GM23338 (cell line): Measurements from ENCODE around the gene RFNG. TPM values are rescaled to one million over a fixed set of nuclear protein-coding genes. Genes with fewer than 3 reads are reported as not detected.

Experiments used
- ATAC-seq: fragments of 200-7000 bp; cut with Tn5 transposase; 3 replicates; pipeline ENCODE4 v1.9.1; 2020
- DNase-seq: peaks from one replicate; pipeline ENCODE4 v3.0.0-alpha.2; 2015; ENCODE audit warnings: low spot score
- H2AFZ ChIP-seq: fragments of 200-600 bp; sonication (generic); 2 replicates; pipeline ENCODE4 v1.8.0; 2016; ENCODE audit warnings: antibody characterized with exemption, mild to moderate bottlenecking, moderate library complexity
- H3F3A ChIP-seq: fragments of 200-600 bp; sonication (generic); replicated peaks from 2 replicates; pipeline ENCODE4 v1.8.0; 2017; ENCODE audit warnings: antibody characterized with exemption, mixed run types, low read depth
- H3K27ac ChIP-seq: fragments of 200-600 bp; sonication (generic); 2 replicates; pipeline ENCODE4 v1.6.1; 2016; ENCODE audit warnings: low read depth
- H3K27me3 ChIP-seq: fragments of 200-600 bp; sonication (generic); 2 replicates; pipeline ENCODE4 v1.8.0; 2016; ENCODE audit warnings: mild to moderate bottlenecking, mixed run types, moderate library complexity; ENCODE audit not compliant: insufficient read depth
- H3K36me3 ChIP-seq: fragments of 200-600 bp; sonication (generic); 2 replicates; pipeline ENCODE4 v1.8.0; 2016; ENCODE audit warnings: mild to moderate bottlenecking; ENCODE audit not compliant: insufficient read depth
- H3K4me1 ChIP-seq: fragments of 200-600 bp; sonication (generic); 2 replicates; pipeline ENCODE4 v1.8.0; 2016; ENCODE audit warnings: mild to moderate bottlenecking, moderate library complexity; ENCODE audit not compliant: insufficient read depth
- H3K4me2 ChIP-seq: fragments of 200-600 bp; sonication (generic); 2 replicates; pipeline ENCODE4 v1.7.1; 2017; ENCODE audit warnings: mixed run types
- H3K4me3 ChIP-seq: fragments of 200-600 bp; sonication (generic); 2 replicates; pipeline ENCODE4 v1.6.1; 2016; ENCODE audit warnings: mixed run types
- H3K79me2 ChIP-seq: fragments of 200-600 bp; sonication (generic); replicated peaks from 2 replicates; pipeline ENCODE4 v1.8.0; 2017; ENCODE audit warnings: mild to moderate bottlenecking; ENCODE audit not compliant: insufficient read depth
- H3K9me2 ChIP-seq: fragments of 200-600 bp; sonication (generic); 2 replicates; pipeline ENCODE4 v1.8.0; 2017; ENCODE audit not compliant: insufficient read depth
- H4K20me1 ChIP-seq: fragments of 200-600 bp; sonication (generic); replicated peaks from 2 replicates; pipeline ENCODE4 v1.8.0; 2017; ENCODE audit warnings: mild to moderate bottlenecking; ENCODE audit not compliant: insufficient read depth
- H3K27ac Mint-ChIP-seq: 2 replicates; pipeline ENCODE4 v1.8.0; 2020; ENCODE audit warnings: inconsistent platforms, mild to moderate bottlenecking, moderate library complexity, mixed read lengths
- H3K27me3 Mint-ChIP-seq: 3 replicates; pipeline ENCODE4 v1.8.0; 2022; ENCODE audit warnings: low read depth, mild to moderate bottlenecking, moderate library complexity, mixed read lengths, inconsistent platforms; ENCODE audit not compliant: insufficient read depth, poor library complexity
- H3K36me3 Mint-ChIP-seq: 3 replicates; pipeline ENCODE4 v1.8.0; 2021; ENCODE audit warnings: low read depth, mild to moderate bottlenecking, inconsistent platforms, moderate library complexity, mixed read lengths
- H3K4me1 Mint-ChIP-seq: 3 replicates; pipeline ENCODE4 v1.8.0; 2020; ENCODE audit warnings: mild to moderate bottlenecking, inconsistent platforms, mixed read lengths
- H3K4me3 Mint-ChIP-seq: 3 replicates; pipeline ENCODE4 v1.8.0; 2021; ENCODE audit warnings: moderate library complexity, mild to moderate bottlenecking, inconsistent platforms, mixed read lengths
- H3K9me3 Mint-ChIP-seq: 3 replicates; pipeline ENCODE4 v1.8.0; 2020; ENCODE audit warnings: moderate library complexity, mild to moderate bottlenecking, inconsistent platforms, mixed read lengths
- EZH2 ChIP-seq: fragments of 200-600 bp; sonication (generic); IDR thresholded peaks from one replicate; pipeline ENCODE4 v1.8.0; 2017; ENCODE audit warnings: antibody characterized with exemption, mild to moderate bottlenecking, low read depth; ENCODE audit not compliant: unreplicated experiment
- JUNB ChIP-seq: IDR thresholded peaks from one replicate; pipeline ENCODE4 v1.6.1; 2016; ENCODE audit warnings: antibody characterized with exemption; ENCODE audit not compliant: unreplicated experiment
- POLR2AphosphoS5 ChIP-seq: IDR thresholded peaks from 2 replicates; pipeline ENCODE4 v1.6.1; 2016; ENCODE audit warnings: antibody characterized with exemption, low read depth
- REST ChIP-seq: IDR thresholded peaks from one replicate; pipeline ENCODE4 v1.6.1; 2018; ENCODE audit warnings: antibody characterized with exemption; ENCODE audit not compliant: unreplicated experiment
- ZNF114 ChIP-seq: fragments of 250-450 bp; sonication (Bioruptor Pico); IDR thresholded peaks from 2 replicates; pipeline ENCODE4 v1.5.0; 2020; ENCODE audit warnings: mild to moderate bottlenecking, moderate library complexity
- ZNF331 ChIP-seq: fragments of 250-450 bp; sonication (Bioruptor Pico); IDR thresholded peaks from 2 replicates; pipeline ENCODE4 v1.5.0; 2020; ENCODE audit warnings: low read depth, mild to moderate bottlenecking, moderate library complexity
- polyA plus RNA-seq: library from polyadenylated mRNA; unstranded; fragments of >200 nt; fragmentation: Nextera tagmentation; extraction: Ambion mirVana; gene quantifications from 2 replicates; pipeline ENCODE4 v1.2.1, GENCODE V29; 2016
- total RNA-seq: library from RNA; depleted of rRNA; stranded (reverse); fragments of >200 nt; shearing (Covaris generic); gene quantifications from 2 replicates; pipeline ENCODE4 v1.2.3, GENCODE V29; 2014
- TF ChIP-seq, protein P1 (sequence below), 2 experiments: fragments of 200-600 bp in 1 of 2; sonication (generic) in 1 of 2; conservative IDR thresholded peaks; 2 replicates each; pipeline versions ENCODE4 v1.5.1 to v1.6.1; 2016 to 2017; ENCODE audit warnings: antibody characterized with exemption in 2 of 2, low read depth in 2 of 2, mild to moderate bottlenecking in 2 of 2, moderate library complexity in 1 of 2
- TF ChIP-seq, protein P2 (sequence below): IDR thresholded peaks from 2 replicates; pipeline ENCODE4 v1.6.1; 2016; ENCODE audit warnings: antibody characterized with exemption

RFNG gene
- total and polyA plus RNA-seq, 2 experiments from 2014 or later = 18.0 to 44.7 TPM

DNA sequence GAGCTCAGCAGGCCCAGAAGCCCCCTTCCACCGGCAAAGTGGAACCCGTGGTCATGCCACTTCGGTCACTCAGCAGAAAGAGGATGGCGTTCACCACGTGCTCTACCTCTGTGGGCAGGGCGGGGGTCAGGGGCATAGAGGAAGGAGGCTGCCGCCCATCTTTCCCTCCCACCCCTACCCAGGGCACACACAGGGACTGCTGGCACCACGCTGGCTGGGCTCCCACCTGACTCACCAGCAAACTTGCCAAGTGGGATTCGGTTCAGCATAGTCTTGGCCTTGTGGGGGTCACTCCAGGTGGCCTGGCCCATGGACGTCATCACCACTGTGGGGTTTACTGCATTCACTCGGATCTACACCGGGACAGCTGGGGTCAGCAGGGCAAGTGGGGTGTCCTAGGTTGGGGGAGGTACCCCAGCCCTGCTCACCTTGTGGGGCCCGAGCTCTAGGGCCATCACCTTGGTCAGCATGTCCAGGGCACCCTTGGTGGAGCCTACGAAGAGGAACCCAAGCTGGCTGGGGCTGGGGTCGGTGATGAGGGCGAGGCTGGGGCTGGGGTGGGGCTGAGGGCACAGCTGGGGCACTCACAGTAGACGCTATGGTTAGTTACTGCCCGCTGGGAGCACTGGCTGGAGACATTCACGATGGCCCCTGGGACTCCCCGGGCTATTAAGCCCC is 15.5 kb downstream of the RFNG start:
- H3K4me3 ChIP-seq = peak overlapping the region; percentile 81
- no peak overlapping the region for H3K27ac ChIP-seq

DNA sequence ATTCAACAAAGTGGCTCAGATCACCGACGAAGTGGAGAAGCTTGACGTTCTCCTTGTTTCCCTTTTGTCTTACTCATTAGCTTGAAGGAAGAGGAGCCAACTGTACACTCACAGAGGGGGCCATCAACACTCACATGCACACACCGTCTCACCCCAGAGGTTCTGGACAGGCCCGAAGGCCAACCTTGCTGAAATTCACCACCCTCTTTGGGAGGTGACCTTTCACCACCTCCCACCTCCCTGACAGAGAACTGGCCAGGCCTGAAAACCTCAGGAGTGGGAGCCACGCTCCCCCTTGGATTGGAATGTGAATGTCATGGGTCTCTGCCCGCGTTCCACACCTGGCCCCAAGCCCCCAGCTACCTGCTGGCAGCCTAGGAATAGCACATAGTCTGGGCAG is 16.1 kb downstream of the RFNG start:
- no peak for DNase-seq
- peaks cover 12% of the 10 kb centered on the region for H3K27me3 Mint-ChIP-seq
- peaks cover 8% of the 10 kb centered on the region; the same call in 1 of the 2 replicates for H3K79me2 ChIP-seq
- TF ChIP-seq ZNF331 (CRISPR knock-in tag) (no peak), REST (no peak), EZH2 (peak; percentile 21), ZNF114 (CRISPR knock-in tag) (no peak), JUNB (no peak), POLR2AphosphoS5 (no peak)
- TF ChIP-seq, protein P1, sequence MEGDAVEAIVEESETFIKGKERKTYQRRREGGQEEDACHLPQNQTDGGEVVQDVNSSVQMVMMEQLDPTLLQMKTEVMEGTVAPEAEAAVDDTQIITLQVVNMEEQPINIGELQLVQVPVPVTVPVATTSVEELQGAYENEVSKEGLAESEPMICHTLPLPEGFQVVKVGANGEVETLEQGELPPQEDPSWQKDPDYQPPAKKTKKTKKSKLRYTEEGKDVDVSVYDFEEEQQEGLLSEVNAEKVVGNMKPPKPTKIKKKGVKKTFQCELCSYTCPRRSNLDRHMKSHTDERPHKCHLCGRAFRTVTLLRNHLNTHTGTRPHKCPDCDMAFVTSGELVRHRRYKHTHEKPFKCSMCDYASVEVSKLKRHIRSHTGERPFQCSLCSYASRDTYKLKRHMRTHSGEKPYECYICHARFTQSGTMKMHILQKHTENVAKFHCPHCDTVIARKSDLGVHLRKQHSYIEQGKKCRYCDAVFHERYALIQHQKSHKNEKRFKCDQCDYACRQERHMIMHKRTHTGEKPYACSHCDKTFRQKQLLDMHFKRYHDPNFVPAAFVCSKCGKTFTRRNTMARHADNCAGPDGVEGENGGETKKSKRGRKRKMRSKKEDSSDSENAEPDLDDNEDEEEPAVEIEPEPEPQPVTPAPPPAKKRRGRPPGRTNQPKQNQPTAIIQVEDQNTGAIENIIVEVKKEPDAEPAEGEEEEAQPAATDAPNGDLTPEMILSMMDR (conservative IDR thresholded peaks at IDR 0.05; ENCODE audit: low read depth in 2 of 2) = no peak
- TF ChIP-seq, protein P2, sequence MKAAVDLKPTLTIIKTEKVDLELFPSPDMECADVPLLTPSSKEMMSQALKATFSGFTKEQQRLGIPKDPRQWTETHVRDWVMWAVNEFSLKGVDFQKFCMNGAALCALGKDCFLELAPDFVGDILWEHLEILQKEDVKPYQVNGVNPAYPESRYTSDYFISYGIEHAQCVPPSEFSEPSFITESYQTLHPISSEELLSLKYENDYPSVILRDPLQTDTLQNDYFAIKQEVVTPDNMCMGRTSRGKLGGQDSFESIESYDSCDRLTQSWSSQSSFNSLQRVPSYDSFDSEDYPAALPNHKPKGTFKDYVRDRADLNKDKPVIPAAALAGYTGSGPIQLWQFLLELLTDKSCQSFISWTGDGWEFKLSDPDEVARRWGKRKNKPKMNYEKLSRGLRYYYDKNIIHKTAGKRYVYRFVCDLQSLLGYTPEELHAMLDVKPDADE = no peak
- no peaks in the 10 kb centered on the region for H3K9me3 Mint-ChIP-seq
- H3K9me2 ChIP-seq = no peaks in the 10 kb centered on the region
- peaks cover 11% of the 10 kb centered on the region for H3F3A ChIP-seq
- peaks cover 9% of the 10 kb centered on the region; the same call in 1 of the 2 replicates for H3K4me1 ChIP-seq
- H3K4me3 Mint-ChIP-seq = peak overlapping the region; percentile 40; the same call in 1 of the 3 replicates
- peaks cover 3% of the 10 kb centered on the region; the same call in 2 of the 3 replicates for H3K36me3 Mint-ChIP-seq
- H3K27ac Mint-ChIP-seq = no peak overlapping the region
- no peak overlapping the region for H2AFZ ChIP-seq
- no peak overlapping the region for H3K4me2 ChIP-seq
- no peaks in the 10 kb centered on the region for H3K36me3 ChIP-seq
- no peak overlapping the region for H3K27ac ChIP-seq
- no peaks in the 10 kb centered on the region; the same call in 1 of the 2 replicates for H4K20me1 ChIP-seq
- no peak for ATAC-seq
- no peak overlapping the region for H3K4me3 ChIP-seq
- peaks cover 21% of the 10 kb centered on the region for H3K4me1 Mint-ChIP-seq
- no peaks in the 10 kb centered on the region for H3K27me3 ChIP-seq

More for the DNA sequence above, 15.5 kb downstream of the RFNG start:
- ATAC-seq (no peak), DNase-seq (no peak)
- H3K27me3 ChIP-seq = no peaks in the 10 kb centered on the region
- Mint-ChIP-seq H3K36me3 (peaks cover 3% of the 10 kb centered on the region; the same call in 2 of the 3 replicates), H3K4me3 (peak overlapping the region; percentile 75), H3K27me3 (peaks cover 12% of the 10 kb centered on the region), H3K27ac (no peak overlapping the region), H3K9me3 (no peaks in the 10 kb centered on the region; the same call in 2 of the 3 replicates), H3K4me1 (peaks cover 21% of the 10 kb centered on the region)
- peaks cover 11% of the 10 kb centered on the region for H3F3A ChIP-seq
- no peaks in the 10 kb centered on the region for H3K36me3 ChIP-seq
- no peaks in the 10 kb centered on the region for H3K9me2 ChIP-seq
- H4K20me1 ChIP-seq = no peaks in the 10 kb centered on the region; the same call in 1 of the 2 replicates
- TF ChIP-seq EZH2 (no peak), ZNF114 (CRISPR knock-in tag) (no peak)
- TF ChIP-seq, protein P2 = no peak
- H3K4me1 ChIP-seq = peaks cover 9% of the 10 kb centered on the region; the same call in 1 of the 2 replicates
- peaks cover 8% of the 10 kb centered on the region; the same call in 1 of the 2 replicates for H3K79me2 ChIP-seq
- peak overlapping the region; percentile 95 for H3K4me2 ChIP-seq
- no peak overlapping the region for H2AFZ ChIP-seq
